ENCODE measurements around the gene KIF21B. TPM values are rescaled to one million over a fixed set of nuclear protein-coding genes. Genes with fewer than 3 reads are reported as not detected.

The KIF21B gene
- total and polyA plus RNA-seq, 2 of the 4 experiments (the other 2 are of a cell fraction): 0.36 to 0.55 TPM

GRCh38 chr1:200954434-200954833 lies 69.1 kb downstream of the KIF21B start:
- in situ Hi-C loops (cut with MboI; ENCODE audit: low sequenced_read_pairs): no loop called here
- H3K4me2 ChIP-seq (ENCODE audit: low read depth, low read length): no peak overlapping the region

More at GRCh38 chr1:200954434-200954833, 69.1 kb downstream of the KIF21B start:
- no peaks in the 10 kb centered on the region for H4K20me1 ChIP-seq (ENCODE audit: insufficient read depth, low read length)
- no peaks in the 10 kb centered on the region for H3K9me3 ChIP-seq (ENCODE audit: control insufficient read depth, insufficient read depth, low read length)
- 100% methylated on average over 2 of the region's 3 CpGs; no CpG with 5 or more reads in 1 of the 2 experiments for WGBS, 2 experiments (ENCODE audit: extremely low coverage in 2 of 2, insufficient read length in 1 of 2)
- no peak overlapping the region for H2BK15ac ChIP-seq (ENCODE audit: low read depth, low read length)
- H3K14ac ChIP-seq (replicated peaks; ENCODE audit: low read depth, low read length): no peak overlapping the region
- H3K36me3 ChIP-seq (ENCODE audit: control insufficient read depth, insufficient read depth, low read length): no peaks in the 10 kb centered on the region
- H3K9ac ChIP-seq (ENCODE audit: low read depth, low read length): no peak overlapping the region
- H2AK5ac ChIP-seq (ENCODE audit: low read depth, low read length): no peak overlapping the region
- H2AK9ac ChIP-seq (replicated peaks; ENCODE audit: low read depth, low read length, poor library complexity): no peak overlapping the region
- dilution Hi-C loops (cut with HindIII; ENCODE audit: low sequenced_read_pairs, unreplicated experiment): no loop called here
- H4K5ac ChIP-seq (ENCODE audit: low read depth, low read length): no peak overlapping the region
- peaks cover 43% of the 10 kb centered on the region for H3K27me3 ChIP-seq (ENCODE audit: control insufficient read depth, insufficient read depth, low read length)
- H2BK20ac ChIP-seq (ENCODE audit: low read depth, low read length): no peak overlapping the region
- H2BK5ac ChIP-seq (ENCODE audit: low read depth, low read length, poor library complexity, severe bottlenecking): no peak overlapping the region
- H2AFZ ChIP-seq (replicated peaks; ENCODE audit: low read length, poor library complexity): no peak overlapping the region
- no peak overlapping the region for H3K18ac ChIP-seq (ENCODE audit: low read depth, low read length)
- H3K4ac ChIP-seq (ENCODE audit: low read depth, low read length): no peak overlapping the region
- H3K27ac ChIP-seq (ENCODE audit: insufficient read depth, low read length): no peak overlapping the region
- H3K23ac ChIP-seq (ENCODE audit: low read depth, low read length): no peak overlapping the region
- ATAC-seq (ENCODE audit: low read depth) (no peak), DNase-seq (no peak)
- H3K4me1 ChIP-seq (ENCODE audit: control insufficient read depth, insufficient read depth, low read length): no peaks in the 10 kb centered on the region
- no TSS peak for BruUV-seq (replicated peaks)
- no peaks in the 10 kb centered on the region for H3K9me1 ChIP-seq (ENCODE audit: insufficient read depth, low read length)
- H3K79me1 ChIP-seq (ENCODE audit: low read depth in 1 of 2, low read length in 2 of 2): no peaks in the 10 kb centered on the region
- H3K4me3 ChIP-seq (ENCODE audit: insufficient read depth, low read depth, low read length): no peak overlapping the region
- TF ChIP-seq, protein P1, sequence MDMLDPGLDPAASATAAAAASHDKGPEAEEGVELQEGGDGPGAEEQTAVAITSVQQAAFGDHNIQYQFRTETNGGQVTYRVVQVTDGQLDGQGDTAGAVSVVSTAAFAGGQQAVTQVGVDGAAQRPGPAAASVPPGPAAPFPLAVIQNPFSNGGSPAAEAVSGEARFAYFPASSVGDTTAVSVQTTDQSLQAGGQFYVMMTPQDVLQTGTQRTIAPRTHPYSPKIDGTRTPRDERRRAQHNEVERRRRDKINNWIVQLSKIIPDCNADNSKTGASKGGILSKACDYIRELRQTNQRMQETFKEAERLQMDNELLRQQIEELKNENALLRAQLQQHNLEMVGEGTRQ (IDR thresholded peaks at IDR 0.05; ENCODE audit: low read depth, low read length): no peak
- no peak for TF ChIP-seq RCOR1 (IDR thresholded peaks at IDR 0.05; ENCODE audit: insufficient replicate concordance, low read length)
- no peak for TF ChIP-seq BHLHE40 (IDR thresholded peaks at IDR 0.05; ENCODE audit: low read depth, low read length)
- no peak for TF ChIP-seq SMC3 (IDR thresholded peaks at IDR 0.05; ENCODE audit: low read depth, low read length)
- TF ChIP-seq CHD1 (IDR thresholded peaks at IDR 0.05; ENCODE audit: low read depth, low read length): no peak
- TF ChIP-seq MAFK (IDR thresholded peaks at IDR 0.05; ENCODE audit: low read depth, low read length): no peak
- TF ChIP-seq CEBPB (IDR thresholded peaks at IDR 0.05; ENCODE audit: low read depth, low read length): no peak
- no peak for TF ChIP-seq MAZ (IDR thresholded peaks at IDR 0.05; ENCODE audit: borderline replicate concordance, low read depth, low read length)
- TF ChIP-seq, protein P2, sequence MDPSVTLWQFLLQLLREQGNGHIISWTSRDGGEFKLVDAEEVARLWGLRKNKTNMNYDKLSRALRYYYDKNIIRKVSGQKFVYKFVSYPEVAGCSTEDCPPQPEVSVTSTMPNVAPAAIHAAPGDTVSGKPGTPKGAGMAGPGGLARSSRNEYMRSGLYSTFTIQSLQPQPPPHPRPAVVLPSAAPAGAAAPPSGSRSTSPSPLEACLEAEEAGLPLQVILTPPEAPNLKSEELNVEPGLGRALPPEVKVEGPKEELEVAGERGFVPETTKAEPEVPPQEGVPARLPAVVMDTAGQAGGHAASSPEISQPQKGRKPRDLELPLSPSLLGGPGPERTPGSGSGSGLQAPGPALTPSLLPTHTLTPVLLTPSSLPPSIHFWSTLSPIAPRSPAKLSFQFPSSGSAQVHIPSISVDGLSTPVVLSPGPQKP (IDR thresholded peaks at IDR 0.05; ENCODE audit: borderline replicate concordance, low read depth, low read length): no peak
- no peak for TF ChIP-seq NFE2L2 (IDR thresholded peaks at IDR 0.05; ENCODE audit: low read depth, low read length)
- no peak for TF ChIP-seq RFX5 (IDR thresholded peaks at IDR 0.05; ENCODE audit: low read depth, low read length)
- no peak for TF ChIP-seq MXI1 (IDR thresholded peaks at IDR 0.05; ENCODE audit: borderline replicate concordance, low read depth, low read length)
- no peak for TF ChIP-seq RAD21 (IDR thresholded peaks at IDR 0.05; ENCODE audit: low read length)
- no peak for TF ChIP-seq POLR2A (IDR thresholded peaks at IDR 0.05; ENCODE audit: low read depth, low read length)
- TF ChIP-seq, protein P3, sequence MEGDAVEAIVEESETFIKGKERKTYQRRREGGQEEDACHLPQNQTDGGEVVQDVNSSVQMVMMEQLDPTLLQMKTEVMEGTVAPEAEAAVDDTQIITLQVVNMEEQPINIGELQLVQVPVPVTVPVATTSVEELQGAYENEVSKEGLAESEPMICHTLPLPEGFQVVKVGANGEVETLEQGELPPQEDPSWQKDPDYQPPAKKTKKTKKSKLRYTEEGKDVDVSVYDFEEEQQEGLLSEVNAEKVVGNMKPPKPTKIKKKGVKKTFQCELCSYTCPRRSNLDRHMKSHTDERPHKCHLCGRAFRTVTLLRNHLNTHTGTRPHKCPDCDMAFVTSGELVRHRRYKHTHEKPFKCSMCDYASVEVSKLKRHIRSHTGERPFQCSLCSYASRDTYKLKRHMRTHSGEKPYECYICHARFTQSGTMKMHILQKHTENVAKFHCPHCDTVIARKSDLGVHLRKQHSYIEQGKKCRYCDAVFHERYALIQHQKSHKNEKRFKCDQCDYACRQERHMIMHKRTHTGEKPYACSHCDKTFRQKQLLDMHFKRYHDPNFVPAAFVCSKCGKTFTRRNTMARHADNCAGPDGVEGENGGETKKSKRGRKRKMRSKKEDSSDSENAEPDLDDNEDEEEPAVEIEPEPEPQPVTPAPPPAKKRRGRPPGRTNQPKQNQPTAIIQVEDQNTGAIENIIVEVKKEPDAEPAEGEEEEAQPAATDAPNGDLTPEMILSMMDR (conservative IDR thresholded peaks at IDR 0.05; ENCODE audit: low read depth, low read length): no peak
- TF ChIP-seq FOS (IDR thresholded peaks at IDR 0.05; ENCODE audit: low read depth, low read length): no peak
- no peak overlapping the region for H4K8ac ChIP-seq (ENCODE audit: low read depth in 2 of 2, low read length in 2 of 2)
- ChIA-PET POLR2A (ENCODE audit: unreplicated experiment) (no interaction called here), CTCF (interaction anchor here (0.6 kb wide), 1 partner anchor 74 kb away, joined by 3 read pairs; no protein-coding TSS in a partner anchor)
- intact Hi-C loops (cut with micrococcal nuclease): no loop called here
- no peak overlapping the region for H4K91ac ChIP-seq (ENCODE audit: insufficient read depth, low read depth, low read length)
- H2BK120ac ChIP-seq (ENCODE audit: low read depth, low read length): no peak overlapping the region
- H3K56ac ChIP-seq (ENCODE audit: extremely low read depth, insufficient read depth, low read length): no peak overlapping the region

All from IMR-90 (cell line).